ENCODE results near the gene RASSF3.

The RASSF3 gene

DNA sequence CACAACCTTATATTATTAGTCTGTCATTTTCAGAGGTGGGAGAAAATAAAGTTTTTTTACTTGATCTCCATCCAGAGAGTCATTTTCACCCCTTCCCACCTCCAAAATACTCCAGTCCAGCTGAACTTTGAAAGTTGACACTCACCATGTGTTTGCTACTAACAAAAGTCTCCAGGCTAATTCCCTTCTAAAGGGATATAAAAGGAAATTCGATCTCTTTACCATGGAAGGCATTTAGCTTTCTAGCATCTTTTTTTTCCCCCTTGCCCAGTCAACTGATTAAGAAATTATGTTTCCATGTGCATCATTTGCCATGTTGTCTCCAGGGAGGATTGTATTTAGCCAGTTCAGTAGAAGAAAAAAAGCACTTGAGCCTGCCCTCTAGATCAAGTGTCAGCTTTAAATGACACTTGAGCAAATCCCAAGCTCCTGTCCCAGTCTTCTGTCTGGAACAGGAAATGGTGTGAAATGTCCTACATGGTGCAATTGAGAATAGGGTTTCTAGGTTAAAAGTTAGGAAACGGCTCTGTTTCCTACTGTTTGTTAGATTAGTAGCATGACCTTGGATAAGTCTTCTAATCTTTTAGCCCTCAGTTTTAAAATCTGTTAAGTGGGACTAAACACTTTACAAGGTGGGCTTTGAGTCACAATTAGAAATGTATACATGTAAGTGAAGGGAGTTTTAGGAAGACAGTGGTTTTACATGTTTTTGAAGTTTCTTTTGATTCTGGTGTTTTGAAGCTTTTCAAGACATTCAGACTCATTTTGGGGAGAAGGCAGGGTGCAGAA, 81.7 kb downstream of the RASSF3 start:
- TF ChIP-seq, protein P1, sequence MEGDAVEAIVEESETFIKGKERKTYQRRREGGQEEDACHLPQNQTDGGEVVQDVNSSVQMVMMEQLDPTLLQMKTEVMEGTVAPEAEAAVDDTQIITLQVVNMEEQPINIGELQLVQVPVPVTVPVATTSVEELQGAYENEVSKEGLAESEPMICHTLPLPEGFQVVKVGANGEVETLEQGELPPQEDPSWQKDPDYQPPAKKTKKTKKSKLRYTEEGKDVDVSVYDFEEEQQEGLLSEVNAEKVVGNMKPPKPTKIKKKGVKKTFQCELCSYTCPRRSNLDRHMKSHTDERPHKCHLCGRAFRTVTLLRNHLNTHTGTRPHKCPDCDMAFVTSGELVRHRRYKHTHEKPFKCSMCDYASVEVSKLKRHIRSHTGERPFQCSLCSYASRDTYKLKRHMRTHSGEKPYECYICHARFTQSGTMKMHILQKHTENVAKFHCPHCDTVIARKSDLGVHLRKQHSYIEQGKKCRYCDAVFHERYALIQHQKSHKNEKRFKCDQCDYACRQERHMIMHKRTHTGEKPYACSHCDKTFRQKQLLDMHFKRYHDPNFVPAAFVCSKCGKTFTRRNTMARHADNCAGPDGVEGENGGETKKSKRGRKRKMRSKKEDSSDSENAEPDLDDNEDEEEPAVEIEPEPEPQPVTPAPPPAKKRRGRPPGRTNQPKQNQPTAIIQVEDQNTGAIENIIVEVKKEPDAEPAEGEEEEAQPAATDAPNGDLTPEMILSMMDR (IDR thresholded peaks at IDR 0.05; ENCODE audit: low read depth, low read length): no peak
- no peak overlapping the region for H3K4me3 ChIP-seq (ENCODE audit: low read depth, low read length)

DNA sequence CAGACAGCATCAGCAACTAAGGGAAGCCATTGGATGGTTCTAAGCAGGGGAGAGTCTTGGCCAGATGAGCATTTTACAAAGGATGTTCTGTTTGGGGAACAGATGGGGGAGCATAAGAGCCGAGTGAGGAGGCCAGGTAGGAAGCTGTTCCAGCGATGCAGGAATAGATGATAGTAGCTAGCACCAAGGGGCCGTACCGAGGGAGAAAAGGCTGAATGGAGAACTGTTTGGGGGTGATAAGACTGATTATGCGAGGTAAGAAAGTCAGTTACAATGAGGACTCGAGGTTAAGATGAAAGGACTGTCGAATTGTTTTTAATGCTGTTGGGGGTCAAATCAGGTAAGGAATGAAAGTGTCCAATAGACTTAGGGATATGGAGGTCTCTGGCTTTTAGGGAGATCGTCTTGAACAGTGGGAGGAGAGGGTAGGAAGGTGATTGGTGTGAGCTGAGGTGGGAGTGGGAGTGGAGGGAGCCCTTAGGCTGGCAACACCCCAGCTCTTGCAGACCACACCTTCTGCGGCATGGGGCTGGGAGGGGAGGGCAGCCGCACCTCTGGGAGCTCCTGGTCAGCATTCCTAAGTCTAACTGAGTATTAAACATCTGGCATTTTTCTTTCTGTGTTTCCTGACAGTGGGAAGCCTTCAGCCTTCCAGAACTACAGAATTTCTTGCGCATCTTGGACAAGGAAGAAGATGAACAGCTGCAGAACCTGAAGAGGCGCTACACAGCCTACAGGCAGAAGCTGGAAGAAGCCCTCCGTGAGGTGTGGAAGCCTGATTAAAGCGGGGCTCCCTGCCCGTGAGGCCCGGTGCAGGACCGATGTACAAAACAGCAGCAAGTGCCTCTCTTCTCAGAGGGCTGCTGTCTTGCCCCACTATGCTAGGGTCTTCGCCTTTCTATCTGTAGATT, 84.1 kb downstream of the RASSF3 start:
- no peak overlapping the region for H3K4me3 ChIP-seq (ENCODE audit: low read depth, low read length)
- TF ChIP-seq, protein P1 (IDR thresholded peaks at IDR 0.05; ENCODE audit: low read depth, low read length): no peak

DNA sequence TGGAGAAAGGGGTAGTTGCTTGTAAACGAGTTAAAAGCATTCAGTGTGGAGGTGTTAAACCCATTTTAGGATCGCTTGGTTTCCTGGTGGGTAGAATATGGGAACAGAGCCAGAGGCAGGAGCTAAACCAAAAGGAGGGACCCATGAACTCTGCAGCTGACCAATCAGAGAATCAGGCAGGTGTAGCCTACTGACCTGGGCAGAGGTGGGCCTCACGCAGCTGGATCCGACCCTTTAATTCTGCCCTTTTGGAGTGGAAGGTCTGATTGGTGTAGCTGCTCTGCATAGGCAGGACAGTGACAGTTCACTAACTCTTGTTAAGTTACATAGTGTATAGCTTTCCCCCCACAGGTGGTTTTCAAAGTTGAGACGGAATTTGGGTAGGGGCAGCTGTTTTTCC, 85.3 kb downstream of the RASSF3 start:
- no peak overlapping the region for H3K4me3 ChIP-seq (ENCODE audit: low read depth, low read length)
- TF ChIP-seq, protein P1 (IDR thresholded peaks at IDR 0.05; ENCODE audit: low read depth, low read length): no peak

DNA sequence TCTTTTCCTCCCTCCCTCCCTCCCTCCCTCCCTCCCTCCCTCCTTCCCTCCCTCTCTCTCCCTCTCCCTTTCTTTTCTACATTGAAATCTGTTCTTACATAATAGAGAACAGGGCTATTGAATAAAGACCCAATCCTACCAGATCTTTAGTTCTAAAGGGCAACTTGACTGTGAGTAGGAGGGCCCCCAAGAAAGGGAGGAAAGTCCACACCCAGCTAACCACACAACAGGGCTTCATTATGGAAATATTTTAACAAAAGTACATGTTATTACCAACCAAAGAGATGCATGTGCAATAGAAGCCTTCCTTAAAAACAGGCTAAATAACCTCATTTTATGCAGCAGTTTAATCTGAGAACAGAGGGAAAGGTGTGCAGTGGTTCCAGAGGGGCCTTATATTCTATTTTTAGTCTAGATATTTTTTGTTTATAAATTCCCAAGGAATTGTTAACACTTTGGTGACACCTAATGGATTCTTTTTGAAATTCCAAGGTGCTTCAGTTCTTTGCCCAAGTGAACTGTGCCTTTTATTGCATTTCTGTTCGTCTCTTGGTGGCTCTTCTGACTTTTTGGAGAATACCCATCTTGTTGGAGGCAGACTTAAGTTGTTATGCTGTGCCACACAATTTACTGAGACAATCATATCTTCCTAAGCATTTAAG, 85.9 kb downstream of the RASSF3 start:
- TF ChIP-seq, protein P1 (IDR thresholded peaks at IDR 0.05; ENCODE audit: low read depth, low read length): no peak
- no peak overlapping the region for H3K4me3 ChIP-seq (ENCODE audit: low read depth, low read length)

DNA sequence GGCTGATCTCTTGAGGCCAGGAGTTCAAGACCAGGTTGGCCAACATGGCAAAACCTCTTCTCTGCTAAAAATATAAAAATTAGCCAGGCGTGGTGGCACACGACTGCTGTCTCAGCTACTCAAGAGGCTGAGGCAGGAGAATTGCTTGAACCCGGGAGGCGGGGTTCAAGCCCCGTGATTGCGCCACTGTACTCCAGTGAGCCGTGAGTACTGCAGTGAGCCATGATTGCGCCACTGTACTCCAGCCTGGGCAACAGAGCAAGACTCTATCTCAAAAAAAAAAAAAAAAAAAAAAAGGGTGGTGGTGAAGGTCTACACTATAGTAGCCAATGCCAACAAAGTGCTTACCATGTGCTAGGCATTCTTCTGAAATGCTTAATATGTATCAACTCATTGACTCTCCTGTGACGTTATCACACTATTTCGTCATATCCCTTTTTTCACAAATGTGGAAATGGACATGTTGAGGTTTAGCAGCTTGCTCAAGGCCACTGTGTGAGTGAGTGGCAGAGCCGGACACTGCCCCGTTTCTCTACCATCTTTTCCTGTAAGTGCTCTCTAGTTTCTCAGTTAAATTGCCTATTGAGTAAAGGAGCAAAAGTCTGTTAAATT, 89.3 kb downstream of the RASSF3 start:
- TF ChIP-seq, protein P1 (IDR thresholded peaks at IDR 0.05; ENCODE audit: low read depth, low read length): no peak
- H3K4me3 ChIP-seq (ENCODE audit: low read depth, low read length): no peak overlapping the region

DNA sequence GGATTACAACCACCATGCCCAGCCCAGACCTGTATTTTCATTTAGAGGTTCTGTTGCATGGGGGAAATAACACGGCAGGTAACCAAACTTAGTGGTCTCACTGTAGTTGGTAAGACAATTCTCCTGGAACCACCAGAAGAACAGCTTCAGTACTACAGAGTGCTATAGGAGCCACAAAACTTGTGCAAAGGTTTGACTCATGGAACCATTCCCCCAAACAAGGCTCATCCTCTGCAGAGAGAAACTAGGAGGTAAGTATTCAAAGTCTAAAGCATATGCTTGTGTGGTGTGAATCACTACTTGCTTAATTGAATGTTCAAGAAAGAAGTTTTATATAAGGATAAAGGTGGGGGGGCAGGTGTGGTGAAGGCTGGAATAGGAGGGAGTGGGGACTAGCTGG, 90.2 kb downstream of the RASSF3 start:
- no peak overlapping the region for H3K4me3 ChIP-seq (ENCODE audit: low read depth, low read length)
- TF ChIP-seq, protein P1 (IDR thresholded peaks at IDR 0.05; ENCODE audit: low read depth, low read length): no peak
